T-helper 2 cell treated with Interferon-gamma antibody and Interleukin-4, amounts not matched to agents 5 μg/mL and 100 μg/mL, for 36 hours (primary cell): ENCODE measurements around the gene IP6K2.

Source experiments
- DNase-seq: peaks from one replicate; pipeline ENCODE4 v3.0.0; 2021; ENCODE audit warnings: low spot score
- H3K27ac Mint-ChIP-seq: one replicate; pipeline ENCODE4 v1.8.0; 2021; ENCODE audit warnings: mild to moderate bottlenecking, mixed read lengths
- H3K27me3 Mint-ChIP-seq: one replicate; pipeline ENCODE4 v1.8.0; 2021; ENCODE audit warnings: low read depth, mixed read lengths
- H3K36me3 Mint-ChIP-seq: one replicate; pipeline ENCODE4 v1.8.0; 2021; ENCODE audit warnings: low read depth, mixed read lengths
- H3K4me1 Mint-ChIP-seq: one replicate; pipeline ENCODE4 v1.8.0; 2021; ENCODE audit warnings: low read depth, mixed read lengths
- H3K4me3 Mint-ChIP-seq: one replicate; pipeline ENCODE4 v1.8.0; 2022; ENCODE audit warnings: mild to moderate bottlenecking, moderate library complexity, mixed read lengths
- H3K9me3 Mint-ChIP-seq: one replicate; pipeline ENCODE4 v1.8.0; 2021; ENCODE audit warnings: mixed read lengths

Gene IP6K2

GRCh38 chr3:48690846-48691458, 26.1 kb downstream of the IP6K2 start:
- Mint-ChIP-seq H3K4me3 (no peak overlapping the region), H3K4me1 (peaks cover 5% of the 10 kb centered on the region), H3K36me3 (peaks cover 49% of the 10 kb centered on the region), H3K27me3 (no peaks in the 10 kb centered on the region), H3K27ac (no peak overlapping the region), H3K9me3 (no peaks in the 10 kb centered on the region)
- DNase-seq = no peak

GRCh38 chr3:48689384-48689783, 27.6 kb downstream of the IP6K2 start:
- no peak overlapping the region for H3K27ac Mint-ChIP-seq
- H3K27me3 Mint-ChIP-seq = no peaks in the 10 kb centered on the region
- peaks cover 38% of the 10 kb centered on the region for H3K36me3 Mint-ChIP-seq
- no peak overlapping the region for H3K4me3 Mint-ChIP-seq
- no peak for DNase-seq
- H3K9me3 Mint-ChIP-seq = no peaks in the 10 kb centered on the region
- H3K4me1 Mint-ChIP-seq = peaks cover 12% of the 10 kb centered on the region

- peaks cover 15% of the 10 kb centered on the region for H3K4me1 Mint-ChIP-seq
- H3K4me3 Mint-ChIP-seq = no peak overlapping the region
- DNase-seq = no peak
- H3K36me3 Mint-ChIP-seq = peaks cover 38% of the 10 kb centered on the region
- no peak overlapping the region for H3K27ac Mint-ChIP-seq
- no peaks in the 10 kb centered on the region for H3K9me3 Mint-ChIP-seq
- H3K27me3 Mint-ChIP-seq = no peaks in the 10 kb centered on the region
These were observed 28.3 kb downstream of the IP6K2 start for GRCh38 chr3:48688737-48689075.

GRCh38 chr3:48688032-48688736, 28.8 kb downstream of the IP6K2 start:
- H3K4me3 Mint-ChIP-seq = no peak overlapping the region
- H3K27me3 Mint-ChIP-seq = no peaks in the 10 kb centered on the region
- DNase-seq = no peak
- H3K36me3 Mint-ChIP-seq = peaks cover 36% of the 10 kb centered on the region
- no peak overlapping the region for H3K27ac Mint-ChIP-seq
- no peaks in the 10 kb centered on the region for H3K9me3 Mint-ChIP-seq
- peaks cover 20% of the 10 kb centered on the region for H3K4me1 Mint-ChIP-seq

GRCh38 chr3:48687220-48687678, 29.8 kb downstream of the IP6K2 start:
- no peak for DNase-seq
- no peak overlapping the region for H3K27ac Mint-ChIP-seq
- no peaks in the 10 kb centered on the region for H3K9me3 Mint-ChIP-seq
- H3K27me3 Mint-ChIP-seq = no peaks in the 10 kb centered on the region
- H3K4me3 Mint-ChIP-seq = no peak overlapping the region
- peaks cover 20% of the 10 kb centered on the region for H3K4me1 Mint-ChIP-seq
- H3K36me3 Mint-ChIP-seq = peaks cover 32% of the 10 kb centered on the region

GRCh38 chr3:48686538-48687219, 30.3 kb downstream of the IP6K2 start:
- H3K4me1 Mint-ChIP-seq = peaks cover 20% of the 10 kb centered on the region
- H3K27ac Mint-ChIP-seq = peak overlapping the region; percentile 90
- H3K27me3 Mint-ChIP-seq = no peaks in the 10 kb centered on the region
- peaks cover 31% of the 10 kb centered on the region for H3K36me3 Mint-ChIP-seq
- no peaks in the 10 kb centered on the region for H3K9me3 Mint-ChIP-seq
- H3K4me3 Mint-ChIP-seq = peak overlapping the region; percentile 93
- DNase-seq = no peak

GRCh38 chr3:48685603-48686511, 31.2 kb downstream of the IP6K2 start, which contains the start of gene NCKIPSD:
Gene NCKIPSD (minus strand): TSS chr3:48685915. CDS start chr3:48685807, 108 bp downstream.
- peak; percentile 84 for DNase-seq
- no peaks in the 10 kb centered on the region for H3K27me3 Mint-ChIP-seq
- peak within 1 kb of the TSS; percentile 90 for H3K27ac Mint-ChIP-seq
- H3K4me3 Mint-ChIP-seq = peak within 1 kb of the TSS; percentile 93
- H3K4me1 Mint-ChIP-seq = peaks cover 20% of the 10 kb centered on the region
- H3K9me3 Mint-ChIP-seq = no peaks in the 10 kb centered on the region
- H3K36me3 Mint-ChIP-seq = peaks cover 28% of the 10 kb centered on the region

- no peaks in the 10 kb centered on the region for H3K9me3 Mint-ChIP-seq
- no peak for DNase-seq
- H3K36me3 Mint-ChIP-seq = peaks cover 34% of the 10 kb centered on the region
- no peaks in the 10 kb centered on the region for H3K27me3 Mint-ChIP-seq
- peak overlapping the region; percentile 90 for H3K27ac Mint-ChIP-seq
- peaks cover 20% of the 10 kb centered on the region for H3K4me1 Mint-ChIP-seq
- H3K4me3 Mint-ChIP-seq = peak overlapping the region; percentile 93
These were observed 31.8 kb downstream of the IP6K2 start for GRCh38 chr3:48685293-48685602.

GRCh38 chr3:48684480-48685143, 32.4 kb downstream of the IP6K2 start:
- H3K4me3 Mint-ChIP-seq = peak overlapping the region; percentile 93
- H3K4me1 Mint-ChIP-seq = peaks cover 21% of the 10 kb centered on the region
- H3K36me3 Mint-ChIP-seq = peaks cover 31% of the 10 kb centered on the region
- H3K9me3 Mint-ChIP-seq = no peaks in the 10 kb centered on the region
- peak overlapping the region; percentile 90 for H3K27ac Mint-ChIP-seq
- no peaks in the 10 kb centered on the region for H3K27me3 Mint-ChIP-seq
- DNase-seq = no peak

- Mint-ChIP-seq H3K4me1 (peaks cover 21% of the 10 kb centered on the region), H3K36me3 (peaks cover 32% of the 10 kb centered on the region), H3K27ac (peak overlapping the region; percentile 81), H3K4me3 (peak overlapping the region; percentile 93), H3K9me3 (no peaks in the 10 kb centered on the region), H3K27me3 (no peaks in the 10 kb centered on the region)
- DNase-seq = no peak
These were observed 33.0 kb downstream of the IP6K2 start for GRCh38 chr3:48684054-48684349.

GRCh38 chr3:48682786-48683185, 34.2 kb downstream of the IP6K2 start:
- Mint-ChIP-seq H3K36me3 (peaks cover 36% of the 10 kb centered on the region), H3K27me3 (no peaks in the 10 kb centered on the region), H3K4me3 (no peak overlapping the region), H3K4me1 (peaks cover 21% of the 10 kb centered on the region), H3K9me3 (no peaks in the 10 kb centered on the region), H3K27ac (no peak overlapping the region)
- DNase-seq = no peak

GRCh38 chr3:48681974-48682610, 34.9 kb downstream of the IP6K2 start:
- DNase-seq = no peak
- Mint-ChIP-seq H3K36me3 (peaks cover 39% of the 10 kb centered on the region), H3K4me3 (no peak overlapping the region), H3K27ac (no peak overlapping the region), H3K27me3 (no peaks in the 10 kb centered on the region), H3K4me1 (peaks cover 21% of the 10 kb centered on the region), H3K9me3 (no peaks in the 10 kb centered on the region)

- no peaks in the 10 kb centered on the region for H3K9me3 Mint-ChIP-seq
- peaks cover 19% of the 10 kb centered on the region for H3K4me1 Mint-ChIP-seq
- DNase-seq = no peak
- H3K4me3 Mint-ChIP-seq = no peak overlapping the region
- H3K27me3 Mint-ChIP-seq = no peaks in the 10 kb centered on the region
- peaks cover 37% of the 10 kb centered on the region for H3K36me3 Mint-ChIP-seq
- H3K27ac Mint-ChIP-seq = no peak overlapping the region
These were observed 35.5 kb downstream of the IP6K2 start for GRCh38 chr3:48681541-48681880.
